ENCODE data around the gene DPYSL4.

GRCh38 chr10:132180736-132181135, 6.0 kb upstream of the DPYSL4 start:
- TF ChIP-seq CTCF (IDR thresholded peaks at IDR 0.05; ENCODE audit: low read depth, low read length, poor library complexity, severe bottlenecking), result no peak
- no peak for TF ChIP-seq EZH2phosphoT487 (IDR thresholded peaks at IDR 0.05; ENCODE audit: borderline replicate concordance, low read length)
